ENCODE results near the gene METTL27.
"Not testable (repeated sequence)": the region's sequence is repeated elsewhere in the genome, so short reads cannot be mapped to it uniquely, and the experiment has no call there.

METTL27 gene

DNA sequence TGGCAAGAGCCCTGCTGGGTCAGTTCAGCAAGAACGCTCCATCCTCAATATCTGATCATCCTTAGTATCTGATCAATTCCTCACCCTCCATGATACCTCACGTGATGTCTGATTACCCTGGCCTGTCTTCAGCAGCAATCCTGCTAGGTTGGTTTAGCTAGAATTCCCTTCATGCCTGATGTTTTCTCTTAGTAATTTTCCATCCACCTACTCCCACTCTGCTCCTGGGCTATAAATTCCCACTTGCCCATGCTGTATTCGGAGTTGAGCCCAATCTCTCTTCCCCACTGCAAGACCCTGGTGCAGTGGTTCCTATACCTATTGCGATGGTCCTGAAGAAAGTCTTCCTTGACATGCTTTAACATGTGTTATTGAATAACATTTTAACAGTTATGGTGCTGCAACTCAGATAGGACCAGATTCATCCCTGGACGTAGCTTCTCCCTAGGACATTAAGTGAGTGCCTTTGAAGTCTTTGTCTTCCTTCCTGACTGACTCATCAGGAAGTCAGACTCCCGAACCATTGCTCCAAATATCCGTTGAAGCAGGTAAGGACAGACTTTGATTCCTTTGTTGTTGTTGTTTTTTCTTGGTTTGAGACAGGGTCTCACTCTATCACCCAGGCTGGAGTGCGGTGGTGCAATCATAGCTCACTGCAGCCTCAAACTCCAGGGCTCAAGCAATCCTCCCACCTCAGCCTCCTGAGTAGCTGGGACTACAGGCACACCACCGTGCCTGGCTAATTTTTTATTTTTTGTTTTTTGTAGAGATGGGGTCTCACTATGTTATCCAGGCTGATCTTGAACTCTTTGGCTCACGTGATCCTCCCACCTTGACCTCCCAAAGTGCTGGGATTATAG lies 42.8 kb downstream of the METTL27 start:
- DNase-seq (ENCODE audit: insufficient read length, low spot score) (no peak), FAIRE-seq (peak; percentile 88)
- no peak for TF ChIP-seq POLR2A (IDR thresholded peaks at IDR 0.05; ENCODE audit: low read depth, low read length)

DNA sequence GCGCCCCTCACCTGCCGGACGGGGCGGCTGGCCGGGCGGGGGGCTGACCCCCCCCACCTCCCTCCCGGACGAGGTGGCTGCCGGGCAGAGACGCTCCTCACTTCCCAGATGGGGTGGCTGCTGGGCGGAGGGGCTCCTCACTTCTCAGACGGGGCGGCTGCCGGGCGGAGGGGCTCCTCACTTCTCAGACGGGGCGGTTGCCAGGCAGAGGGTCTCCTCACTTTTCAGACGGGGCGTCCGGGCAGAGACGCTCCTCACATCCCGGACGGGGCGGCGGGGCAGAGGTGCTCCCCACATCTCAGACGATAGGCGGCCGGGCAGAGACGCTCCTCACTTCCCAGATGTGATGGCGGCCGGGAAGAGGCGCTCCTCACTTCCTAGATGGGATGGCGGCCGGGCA lies 45.1 kb downstream of the METTL27 start:
- FAIRE-seq; DNase-seq (ENCODE audit: insufficient read length, low spot score): not testable (repeated sequence)

DNA sequence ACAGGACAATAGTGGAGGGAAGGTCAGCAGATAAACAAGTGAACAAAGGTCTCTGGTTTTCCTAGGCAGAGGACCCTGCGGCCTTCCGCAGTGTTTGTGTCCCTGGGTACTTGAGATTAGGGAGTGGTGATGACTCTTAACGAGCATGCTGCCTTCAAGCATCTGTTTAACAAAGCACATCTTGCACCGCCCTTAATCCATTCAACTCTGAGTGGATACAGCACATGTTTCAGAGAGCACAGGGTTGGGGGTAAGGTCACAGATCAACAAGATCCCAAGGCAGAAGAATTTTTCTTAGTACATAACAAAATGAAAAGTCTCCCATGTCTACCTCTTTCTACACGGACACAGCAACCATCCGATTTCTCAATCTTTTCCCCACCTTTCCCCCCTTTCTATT lies 45.7 kb downstream of the METTL27 start:
- not testable (repeated sequence) for FAIRE-seq; DNase-seq (ENCODE audit: insufficient read length, low spot score)

DNA sequence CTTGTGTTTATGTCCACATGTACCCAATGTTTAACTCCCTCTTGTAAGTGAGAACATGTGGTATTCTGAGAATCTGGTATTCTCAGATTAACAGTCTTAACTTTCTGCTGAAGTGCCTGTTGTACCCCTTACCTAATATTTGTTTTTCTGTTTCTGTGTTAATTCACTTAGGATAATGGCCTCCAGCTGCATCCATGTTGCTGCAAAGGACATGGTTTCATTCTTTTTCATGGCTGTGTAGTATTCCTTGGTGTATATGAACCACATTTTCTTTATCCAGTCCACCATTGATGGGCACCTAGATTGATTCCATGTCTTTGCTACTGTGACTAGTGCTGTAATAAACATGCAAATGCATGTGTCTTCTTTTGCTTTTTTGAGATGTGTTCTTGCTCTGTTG lies 47.1 kb downstream of the METTL27 start:
- not testable (repeated sequence) for FAIRE-seq; DNase-seq (ENCODE audit: insufficient read length, low spot score)

DNA sequence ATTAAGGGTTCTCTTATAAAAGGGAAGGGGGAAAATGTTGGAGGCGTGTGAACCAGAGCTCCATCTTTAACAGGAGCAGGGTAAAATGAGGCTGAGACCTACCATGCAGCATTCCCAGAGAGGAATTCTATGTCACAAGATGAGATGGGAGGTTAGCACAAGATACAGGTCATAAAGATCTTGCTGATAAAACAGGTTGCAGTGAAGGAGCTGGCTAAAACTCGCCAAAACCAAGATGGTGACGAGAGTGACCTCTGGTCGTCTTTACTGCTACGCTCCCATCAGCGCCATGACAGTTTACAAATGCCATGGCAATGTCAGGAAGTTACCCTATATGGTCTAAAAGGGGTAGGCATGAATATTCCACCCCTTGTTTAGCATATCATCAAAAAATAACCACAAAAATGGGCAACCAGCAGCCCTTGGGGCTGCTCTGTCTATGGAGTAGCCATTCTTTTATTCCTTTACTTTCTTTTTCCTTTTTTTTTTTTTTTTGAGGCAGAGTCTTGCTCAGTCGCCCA lies 51.1 kb downstream of the METTL27 start:
- DNase-seq (ENCODE audit: insufficient read length, low spot score); FAIRE-seq: not testable (repeated sequence)

DNA sequence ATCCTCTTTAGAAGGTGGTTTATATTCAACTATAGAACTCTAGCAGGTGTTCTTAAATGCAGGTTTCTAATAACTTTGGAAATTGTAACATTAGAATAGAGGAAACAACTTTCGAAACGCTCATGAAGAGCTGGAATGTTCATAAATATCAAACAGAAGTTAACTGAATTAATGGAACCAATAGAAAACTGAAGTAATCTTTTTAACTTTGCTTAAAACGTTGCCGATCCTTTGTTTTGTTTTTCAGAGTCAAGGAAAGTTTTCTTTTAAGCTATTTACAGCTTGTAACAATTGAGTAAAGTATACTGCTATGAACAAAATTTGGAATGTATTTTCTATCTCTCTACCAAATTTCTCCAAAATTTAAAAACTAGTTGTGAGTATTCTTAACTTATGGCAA lies 53.3 kb downstream of the METTL27 start:
- FAIRE-seq (no peak), DNase-seq (ENCODE audit: insufficient read length, low spot score) (no peak)
- no peak for TF ChIP-seq POLR2A (IDR thresholded peaks at IDR 0.05; ENCODE audit: low read depth, low read length)

DNA sequence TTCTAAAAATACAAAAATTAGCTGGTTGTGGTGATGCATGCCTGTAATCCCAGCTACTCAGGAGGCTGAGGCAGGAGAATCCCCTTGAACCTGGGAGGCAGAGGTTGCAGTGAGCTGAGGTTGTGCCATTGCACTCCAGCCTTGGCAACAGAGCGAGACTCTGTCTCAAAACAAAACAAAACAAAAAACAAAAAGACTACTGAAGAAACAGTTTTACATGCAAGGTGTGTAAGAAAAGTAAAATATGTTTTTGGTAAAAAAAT lies 54.6 kb downstream of the METTL27 start:
- not testable (repeated sequence) for FAIRE-seq; DNase-seq (ENCODE audit: insufficient read length, low spot score)

DNA sequence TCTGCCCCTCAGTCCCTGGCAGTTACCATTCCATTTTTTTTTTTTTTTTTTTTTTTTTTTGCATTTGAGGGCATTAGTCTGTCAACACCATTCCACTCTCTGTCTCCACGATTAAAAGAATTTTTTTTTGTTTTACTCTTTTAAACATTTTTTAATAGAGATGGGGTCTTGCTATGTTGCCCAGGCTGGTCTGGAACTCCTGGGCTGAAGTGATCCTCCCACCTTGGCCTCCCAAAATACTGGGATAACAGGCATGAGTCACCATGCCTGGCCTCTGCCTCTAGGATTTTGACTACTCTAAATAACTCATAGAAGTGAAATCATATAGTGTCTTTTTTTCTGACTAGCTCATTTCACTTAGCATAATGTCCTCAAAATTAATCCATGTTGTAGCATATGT lies 55.7 kb downstream of the METTL27 start:
- FAIRE-seq (no peak), DNase-seq (ENCODE audit: insufficient read length, low spot score) (no peak)
- TF ChIP-seq POLR2A (IDR thresholded peaks at IDR 0.05; ENCODE audit: low read depth, low read length), result no peak
